ENCODE data around the gene CHST11. TPM values are rescaled to one million over a fixed set of nuclear protein-coding genes. Genes with fewer than 3 reads are reported as not detected.

Gene CHST11
- total and polyA plus RNA-seq, 7 experiments from 2014 or later = 23.4 to 74.3 (median 32.0) TPM

- Mint-ChIP-seq H3K36me3 (peaks cover 3 to 40% (median 15%) of the 10 kb centered on the region in 5 donors), H3K27me3 (no peaks in the 10 kb centered on the region), H3K4me3 (peak overlapping the region; percentile 82 to 93 (median 89)), H3K4me1 (peaks cover 57 to 90% (median 86%) of the 10 kb centered on the region in 7 donors), H3K9me3 (no peaks in the 10 kb centered on the region), H3K27ac (peak overlapping the region; percentile 83 to 97 (median 90))
- peaks cover 66 to 67% of the 10 kb centered on the region in 2 donors for H3K4me1 ChIP-seq (ENCODE audit: control insufficient read depth in 2 of 2, insufficient read depth in 2 of 2, low read length in 2 of 2)
- H3K36me3 ChIP-seq (ENCODE audit: control insufficient read depth in 2 of 3, insufficient read depth in 3 of 3, low read length in 3 of 3) = no peaks in the 10 kb centered on the region
- H3K27ac ChIP-seq (ENCODE audit: low read depth, low read length) = peak overlapping the region; percentile 49
- ATAC-seq (peak; percentile 84), DNase-seq (peak in 4 of 9 donors; percentile 18 to 45 (median 34))
- H3K9me3 ChIP-seq (ENCODE audit: control insufficient read depth in 2 of 3, low read length in 3 of 3) = no peaks in the 10 kb centered on the region
- intact Hi-C loops (cut with micrococcal nuclease) = loop anchor here in 1 of 2 donors (1.0 kb wide), 1 partner anchor 15 kb away; no protein-coding TSS in a partner anchor
- CTCF ChIA-PET = interaction anchor here (0.6 to 1.6 kb wide), 3 partner anchors 15 to 77 kb away, joined by 3 to 7 read pairs (median 4); no protein-coding TSS in a partner anchor
- H3K27me3 ChIP-seq (ENCODE audit: control insufficient read depth in 2 of 2, insufficient read depth in 2 of 2, low read length in 2 of 2) = no peaks in the 10 kb centered on the region
- POLR2A ChIA-PET = interaction anchor here (1.3 to 2.8 kb wide), 6 partner anchors 9 to 20 kb away, joined by 3 to 20 read pairs (median 8); partner anchors contain the start of gene CHST11
- peak overlapping the region; percentile 22 for H3K4me3 ChIP-seq (ENCODE audit: low read length)
These were observed 21.8 kb downstream of the CHST11 start for GRCh38 chr12:104478396-104479122.

- Histone ChIP-seq H3K36me3 (ENCODE audit: control insufficient read depth in 2 of 3, insufficient read depth in 3 of 3, low read length in 3 of 3) (no peaks in the 10 kb centered on the region), H3K9me3 (ENCODE audit: control insufficient read depth in 2 of 3, low read length in 3 of 3) (no peaks in the 10 kb centered on the region), H3K4me1 (ENCODE audit: control insufficient read depth in 2 of 2, insufficient read depth in 2 of 2, low read length in 2 of 2) (peaks cover 66 to 67% of the 10 kb centered on the region in 2 donors), H3K27me3 (ENCODE audit: control insufficient read depth in 2 of 2, insufficient read depth in 2 of 2, low read length in 2 of 2) (no peaks in the 10 kb centered on the region), H3K4me3 (ENCODE audit: low read length) (peak overlapping the region; percentile 22), H3K27ac (ENCODE audit: low read depth, low read length) (no peak overlapping the region)
- H3K36me3 Mint-ChIP-seq = peaks cover 3 to 46% (median 17%) of the 10 kb centered on the region in 5 donors
- H3K27me3 Mint-ChIP-seq = no peaks in the 10 kb centered on the region
- intact Hi-C loops (cut with micrococcal nuclease) = no loop called here
- ATAC-seq (no peak), DNase-seq (no peak)
- H3K9me3 Mint-ChIP-seq = no peaks in the 10 kb centered on the region
- H3K4me1 Mint-ChIP-seq = peaks cover 56 to 90% (median 86%) of the 10 kb centered on the region in 7 donors
- POLR2A ChIA-PET = interaction anchor here (1.8 to 2.8 kb wide), 3 partner anchors 16 to 21 kb away, joined by 5 to 20 read pairs (median 10); partner anchors contain the start of gene CHST11
- H3K27ac Mint-ChIP-seq = peak overlapping the region in 6 of 9 donors; percentile 51 to 97 (median 89)
- peak overlapping the region in 7 of 10 donors; percentile 22 to 91 (median 82) for H3K4me3 Mint-ChIP-seq
- CTCF ChIA-PET = no interaction called here
These were observed 22.4 kb downstream of the CHST11 start for GRCh38 chr12:104479123-104479662.

GRCh38 chr12:104480012-104480411, 23.3 kb downstream of the CHST11 start:
- Mint-ChIP-seq H3K4me1 (peaks cover 62 to 90% (median 86%) of the 10 kb centered on the region in 7 donors), H3K9me3 (peaks cover 0 to 3% (median 0%) of the 10 kb centered on the region in 11 donors), H3K27me3 (no peaks in the 10 kb centered on the region), H3K4me3 (peak overlapping the region in 8 of 10 donors; percentile 12 to 90 (median 20)), H3K27ac (peak overlapping the region in 6 of 9 donors; percentile 14 to 97 (median 64)), H3K36me3 (peaks cover 3 to 51% (median 17%) of the 10 kb centered on the region in 5 donors)
- H3K27me3 ChIP-seq (ENCODE audit: control insufficient read depth in 2 of 2, insufficient read depth in 2 of 2, low read length in 2 of 2) = no peaks in the 10 kb centered on the region
- H3K4me3 ChIP-seq (ENCODE audit: low read length) = no peak overlapping the region
- H3K9me3 ChIP-seq (ENCODE audit: control insufficient read depth in 2 of 3, low read length in 3 of 3) = no peaks in the 10 kb centered on the region
- DNase-seq (no peak), ATAC-seq (no peak)
- no peak overlapping the region for H3K27ac ChIP-seq (ENCODE audit: low read depth, low read length)
- peaks cover 71% of the 10 kb centered on the region in 2 donors for H3K4me1 ChIP-seq (ENCODE audit: control insufficient read depth in 2 of 2, insufficient read depth in 2 of 2, low read length in 2 of 2)
- no peaks in the 10 kb centered on the region for H3K36me3 ChIP-seq (ENCODE audit: control insufficient read depth in 2 of 3, insufficient read depth in 3 of 3, low read length in 3 of 3)
- ChIA-PET POLR2A (interaction anchor here (1.1 to 2.8 kb wide), 3 partner anchors 8 to 21 kb away, joined by 3 to 20 read pairs (median 3); partner anchors contain the start of gene CHST11), CTCF (no interaction called here)
- intact Hi-C loops (cut with micrococcal nuclease) = no loop called here

- H3K27ac ChIP-seq (ENCODE audit: low read depth, low read length) = no peak overlapping the region
- DNase-seq = no peak
- no peak overlapping the region for H3K4me3 ChIP-seq (ENCODE audit: low read length)
- no peaks in the 10 kb centered on the region for H3K27me3 ChIP-seq (ENCODE audit: control insufficient read depth in 2 of 2, insufficient read depth in 2 of 2, low read length in 2 of 2)
- peaks cover 0 to 3% (median 0%) of the 10 kb centered on the region in 11 donors for H3K9me3 Mint-ChIP-seq
- peaks cover 3 to 54% (median 17%) of the 10 kb centered on the region in 5 donors for H3K36me3 Mint-ChIP-seq
- peak overlapping the region in 6 of 9 donors; percentile 41 to 90 (median 68) for H3K27ac Mint-ChIP-seq
- no peaks in the 10 kb centered on the region for H3K9me3 ChIP-seq (ENCODE audit: control insufficient read depth in 2 of 3, low read length in 3 of 3)
- no peaks in the 10 kb centered on the region for H3K36me3 ChIP-seq (ENCODE audit: control insufficient read depth in 2 of 3, insufficient read depth in 3 of 3, low read length in 3 of 3)
- H3K4me3 Mint-ChIP-seq = peak overlapping the region in 7 of 10 donors; percentile 9 to 47 (median 34)
- peaks cover 72 to 94% (median 91%) of the 10 kb centered on the region in 7 donors for H3K4me1 Mint-ChIP-seq
- ATAC-seq = peak; percentile 43
- H3K27me3 Mint-ChIP-seq = no peaks in the 10 kb centered on the region
- POLR2A ChIA-PET = interaction anchor here (0.9 to 1.5 kb wide), 4 partner anchors 9 to 21 kb away, joined by 3 to 5 read pairs (median 4); no protein-coding TSS in a partner anchor
- CTCF ChIA-PET = no interaction called here
- peaks cover 78 to 79% of the 10 kb centered on the region in 2 donors for H3K4me1 ChIP-seq (ENCODE audit: control insufficient read depth in 2 of 2, insufficient read depth in 2 of 2, low read length in 2 of 2)
- intact Hi-C loops (cut with micrococcal nuclease) = no loop called here
These were observed 24.2 kb downstream of the CHST11 start for GRCh38 chr12:104480826-104481440.

- H3K9me3 ChIP-seq (ENCODE audit: control insufficient read depth in 2 of 3, low read length in 3 of 3) = no peaks in the 10 kb centered on the region
- Mint-ChIP-seq H3K4me3 (peak overlapping the region in 7 of 10 donors; percentile 18 to 62 (median 40)), H3K27me3 (no peaks in the 10 kb centered on the region), H3K36me3 (peaks cover 3 to 59% (median 17%) of the 10 kb centered on the region in 5 donors), H3K9me3 (peaks cover 0 to 3% (median 0%) of the 10 kb centered on the region in 11 donors), H3K4me1 (peaks cover 83 to 98% (median 95%) of the 10 kb centered on the region in 7 donors), H3K27ac (peak overlapping the region in 8 of 9 donors; percentile 5 to 90 (median 65))
- CTCF ChIA-PET = no interaction called here
- no peaks in the 10 kb centered on the region for H3K27me3 ChIP-seq (ENCODE audit: control insufficient read depth in 2 of 2, insufficient read depth in 2 of 2, low read length in 2 of 2)
- DNase-seq = no peak
- no peak overlapping the region for H3K27ac ChIP-seq (ENCODE audit: low read depth, low read length)
- H3K36me3 ChIP-seq (ENCODE audit: control insufficient read depth in 2 of 3, insufficient read depth in 3 of 3, low read length in 3 of 3) = no peaks in the 10 kb centered on the region
- intact Hi-C loops (cut with micrococcal nuclease) = no loop called here
- POLR2A ChIA-PET = interaction anchor here (0.7 to 6.5 kb wide), 2 partner anchors 23 to 167 kb away, joined by 3 to 50 read pairs; partner anchors contain the start of gene CHST11
- peaks cover 79 to 84% of the 10 kb centered on the region in 2 donors for H3K4me1 ChIP-seq (ENCODE audit: control insufficient read depth in 2 of 2, insufficient read depth in 2 of 2, low read length in 2 of 2)
- ATAC-seq = no peak
- H3K4me3 ChIP-seq (ENCODE audit: low read length) = no peak overlapping the region
These were observed 25.4 kb downstream of the CHST11 start for GRCh38 chr12:104482113-104482512.

GRCh38 chr12:104482748-104483147, 26.0 kb downstream of the CHST11 start:
- Histone ChIP-seq H3K4me1 (ENCODE audit: control insufficient read depth in 2 of 2, insufficient read depth in 2 of 2, low read length in 2 of 2) (peaks cover 77 to 82% of the 10 kb centered on the region in 2 donors), H3K36me3 (ENCODE audit: control insufficient read depth in 2 of 3, insufficient read depth in 3 of 3, low read length in 3 of 3) (no peaks in the 10 kb centered on the region), H3K4me3 (ENCODE audit: low read length) (no peak overlapping the region), H3K27me3 (ENCODE audit: control insufficient read depth in 2 of 2, insufficient read depth in 2 of 2, low read length in 2 of 2) (no peaks in the 10 kb centered on the region), H3K9me3 (ENCODE audit: control insufficient read depth in 2 of 3, low read length in 3 of 3) (no peaks in the 10 kb centered on the region), H3K27ac (ENCODE audit: low read depth, low read length) (no peak overlapping the region)
- peaks cover 3 to 62% (median 17%) of the 10 kb centered on the region in 5 donors for H3K36me3 Mint-ChIP-seq
- peak overlapping the region in 4 of 10 donors; percentile 0 to 40 (median 27) for H3K4me3 Mint-ChIP-seq
- DNase-seq (no peak), ATAC-seq (no peak)
- peak overlapping the region in 8 of 9 donors; percentile 48 to 90 (median 65) for H3K27ac Mint-ChIP-seq
- peaks cover 0 to 3% (median 0%) of the 10 kb centered on the region in 11 donors for H3K9me3 Mint-ChIP-seq
- intact Hi-C loops (cut with micrococcal nuclease) = no loop called here
- POLR2A ChIA-PET = interaction anchor here (0.7 to 6.5 kb wide), 2 partner anchors 24 to 166 kb away, joined by 3 to 50 read pairs; partner anchors contain the start of gene CHST11
- H3K4me1 Mint-ChIP-seq = peaks cover 84 to 98% (median 93%) of the 10 kb centered on the region in 7 donors
- no peaks in the 10 kb centered on the region for H3K27me3 Mint-ChIP-seq
- CTCF ChIA-PET = interaction anchor here (0.8 to 1.3 kb wide), 2 partner anchors 24 to 26 kb away, joined by 3 read pairs; partner anchors contain the start of gene CHST11
